ENCODE measurements around the gene SPRR4. TPM values are rescaled to one million over a fixed set of nuclear protein-coding genes. Genes with fewer than 3 reads are reported as not detected.

Gene SPRR4
- total and polyA plus RNA-seq, 2 donors (not counting 3 experiments of a cell fraction or from before 2014, with no cell fraction given), result not detected

DNA sequence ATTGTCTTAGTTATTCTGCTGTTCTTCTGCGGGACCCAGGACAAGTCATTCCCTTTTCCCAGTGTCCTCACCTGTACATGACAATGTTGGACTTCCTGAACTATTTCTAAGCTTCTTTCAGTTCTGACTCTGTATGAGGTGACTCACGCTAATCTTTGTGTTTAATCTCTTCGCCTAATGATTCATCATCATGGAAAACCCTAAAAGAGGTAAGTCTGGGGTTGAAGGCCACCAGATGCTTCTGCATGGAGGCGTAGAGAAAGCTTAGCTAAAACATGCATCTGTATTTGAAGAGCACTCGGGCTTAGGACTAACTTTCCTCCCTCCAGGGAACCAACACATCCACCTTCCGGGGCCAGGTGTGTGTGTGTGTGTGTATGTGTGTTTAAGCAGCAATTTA is 16.0 kb upstream of the SPRR4 start:
- no peak overlapping the region for H3K9ac ChIP-seq (replicated peaks; ENCODE audit: extremely low read depth, insufficient read depth, low read length)
- no peak for DNase-seq (ENCODE audit: low read depth, low spot score)
- no peaks in the 10 kb centered on the region for H4K20me1 ChIP-seq (replicated peaks; ENCODE audit: control insufficient read depth, extremely low read depth, insufficient read depth, low read length)
- no peaks in the 10 kb centered on the region for H3K4me1 ChIP-seq (ENCODE audit: control insufficient read depth, extremely low read depth, insufficient read depth, low read length)
- dilution Hi-C loops (cut with MboI; ENCODE audit: extremely low pct_ligation_motif_present, low sequenced_read_pairs), result no loop called here
- no peaks in the 10 kb centered on the region for H3K79me2 ChIP-seq (ENCODE audit: control insufficient read depth, insufficient read depth, low read length)
- intact Hi-C loops (cut with micrococcal nuclease), result no loop called here
- no peak overlapping the region for H3K27ac ChIP-seq (ENCODE audit: insufficient read depth, low read depth, low read length)
- H3K36me3 ChIP-seq (ENCODE audit: control insufficient read depth in 2 of 2, extremely low read depth in 1 of 2, insufficient read depth in 2 of 2, low read length in 2 of 2), result no peaks in the 10 kb centered on the region
- H2AFZ ChIP-seq (ENCODE audit: low read depth, low read length), result no peak overlapping the region
- ChIA-PET CTCF (no interaction called here), POLR2A (no interaction called here)
- H3K4me3 ChIP-seq (replicated peaks in 1 of 3; ENCODE audit: insufficient read depth in 1 of 3, low read depth in 1 of 3, low read length in 3 of 3), result no peak overlapping the region
- H3K4me2 ChIP-seq (ENCODE audit: insufficient read depth, low read length), result no peak overlapping the region
- no peaks in the 10 kb centered on the region for H3K9me1 ChIP-seq (replicated peaks; ENCODE audit: control insufficient read depth, extremely low read depth, insufficient read depth, low read length)
- no peaks in the 10 kb centered on the region for H3K27me3 ChIP-seq (ENCODE audit: control insufficient read depth in 2 of 2, insufficient read depth in 2 of 2, low read length in 2 of 2)
- TF ChIP-seq GATA2 (IDR thresholded peaks at IDR 0.05; ENCODE audit: insufficient read depth, insufficient read length, low read depth, low read length), result peak; percentile 13
- no peak for TF ChIP-seq POLR2A (IDR thresholded peaks at IDR 0.05; ENCODE audit: low read depth, low read length)
- H3K9me3 ChIP-seq (replicated peaks; ENCODE audit: control insufficient read depth, insufficient read depth, low read length), result no peaks in the 10 kb centered on the region
- no peak for FAIRE-seq
- no TSS peak for BruUV-seq (replicated peaks)

DNA sequence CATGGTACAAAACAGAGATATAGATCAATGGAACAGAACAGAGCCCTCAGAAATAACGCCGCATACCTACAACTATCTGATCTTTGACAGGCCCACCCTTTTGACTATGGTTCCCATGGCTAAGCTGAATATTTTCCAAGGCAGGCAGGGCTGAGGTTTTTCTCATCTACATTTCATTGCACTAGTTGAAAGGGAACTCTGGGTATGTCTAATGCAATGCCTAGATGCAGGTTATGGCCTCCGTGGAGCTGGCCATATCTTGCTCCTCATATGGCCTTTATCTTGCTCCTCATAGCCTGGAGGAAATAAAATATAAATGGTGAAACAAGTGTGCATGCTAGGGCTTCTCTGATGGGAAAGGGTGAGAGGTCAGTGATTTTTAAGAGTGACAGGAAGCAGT is 12.9 kb upstream of the SPRR4 start:
- POLR2A ChIA-PET, result no interaction called here
- Histone ChIP-seq H3K9ac (replicated peaks; ENCODE audit: extremely low read depth, insufficient read depth, low read length) (no peak overlapping the region), H3K27ac (ENCODE audit: insufficient read depth, low read depth, low read length) (no peak overlapping the region), H3K36me3 (ENCODE audit: control insufficient read depth in 2 of 2, extremely low read depth in 1 of 2, insufficient read depth in 2 of 2, low read length in 2 of 2) (no peaks in the 10 kb centered on the region), H4K20me1 (replicated peaks; ENCODE audit: control insufficient read depth, extremely low read depth, insufficient read depth, low read length) (no peaks in the 10 kb centered on the region), H3K9me3 (replicated peaks; ENCODE audit: control insufficient read depth, insufficient read depth, low read length) (no peaks in the 10 kb centered on the region), H2AFZ (ENCODE audit: low read depth, low read length) (no peak overlapping the region), H3K4me2 (ENCODE audit: insufficient read depth, low read length) (no peak overlapping the region), H3K4me3 (replicated peaks in 1 of 3; ENCODE audit: insufficient read depth in 1 of 3, low read depth in 1 of 3, low read length in 3 of 3) (no peak overlapping the region), H3K4me1 (ENCODE audit: control insufficient read depth, extremely low read depth, insufficient read depth, low read length) (no peaks in the 10 kb centered on the region), H3K79me2 (ENCODE audit: control insufficient read depth, insufficient read depth, low read length) (no peaks in the 10 kb centered on the region), H3K27me3 (ENCODE audit: control insufficient read depth in 2 of 2, insufficient read depth in 2 of 2, low read length in 2 of 2) (no peaks in the 10 kb centered on the region), H3K9me1 (replicated peaks; ENCODE audit: control insufficient read depth, extremely low read depth, insufficient read depth, low read length) (no peaks in the 10 kb centered on the region)
- FAIRE-seq, result no peak
- DNase-seq (ENCODE audit: low read depth, low spot score), result no peak
- TF ChIP-seq POLR2A (IDR thresholded peaks at IDR 0.05; ENCODE audit: low read depth, low read length) (no peak), JUN (IDR thresholded peaks at IDR 0.05; ENCODE audit: borderline replicate concordance, insufficient read depth, insufficient read length, low read depth) (no peak), FOS (IDR thresholded peaks at IDR 0.05; ENCODE audit: borderline replicate concordance, insufficient read depth, low read length) (no peak)
- TF ChIP-seq, protein P1, sequence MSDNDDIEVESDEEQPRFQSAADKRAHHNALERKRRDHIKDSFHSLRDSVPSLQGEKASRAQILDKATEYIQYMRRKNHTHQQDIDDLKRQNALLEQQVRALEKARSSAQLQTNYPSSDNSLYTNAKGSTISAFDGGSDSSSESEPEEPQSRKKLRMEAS (IDR thresholded peaks at IDR 0.05; ENCODE audit: insufficient read depth, insufficient read length), result no peak
- TF ChIP-seq, protein P2, sequence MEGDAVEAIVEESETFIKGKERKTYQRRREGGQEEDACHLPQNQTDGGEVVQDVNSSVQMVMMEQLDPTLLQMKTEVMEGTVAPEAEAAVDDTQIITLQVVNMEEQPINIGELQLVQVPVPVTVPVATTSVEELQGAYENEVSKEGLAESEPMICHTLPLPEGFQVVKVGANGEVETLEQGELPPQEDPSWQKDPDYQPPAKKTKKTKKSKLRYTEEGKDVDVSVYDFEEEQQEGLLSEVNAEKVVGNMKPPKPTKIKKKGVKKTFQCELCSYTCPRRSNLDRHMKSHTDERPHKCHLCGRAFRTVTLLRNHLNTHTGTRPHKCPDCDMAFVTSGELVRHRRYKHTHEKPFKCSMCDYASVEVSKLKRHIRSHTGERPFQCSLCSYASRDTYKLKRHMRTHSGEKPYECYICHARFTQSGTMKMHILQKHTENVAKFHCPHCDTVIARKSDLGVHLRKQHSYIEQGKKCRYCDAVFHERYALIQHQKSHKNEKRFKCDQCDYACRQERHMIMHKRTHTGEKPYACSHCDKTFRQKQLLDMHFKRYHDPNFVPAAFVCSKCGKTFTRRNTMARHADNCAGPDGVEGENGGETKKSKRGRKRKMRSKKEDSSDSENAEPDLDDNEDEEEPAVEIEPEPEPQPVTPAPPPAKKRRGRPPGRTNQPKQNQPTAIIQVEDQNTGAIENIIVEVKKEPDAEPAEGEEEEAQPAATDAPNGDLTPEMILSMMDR (IDR thresholded peaks at IDR 0.05; ENCODE audit: extremely low read depth in 1 of 2, insufficient read depth in 1 of 2, low read depth in 1 of 2, low read length in 2 of 2), result no peak
- CTCF ChIA-PET, result no interaction called here
- dilution Hi-C loops (cut with MboI; ENCODE audit: extremely low pct_ligation_motif_present, low sequenced_read_pairs), result no loop called here
- BruUV-seq (replicated peaks), result no TSS peak
- intact Hi-C loops (cut with micrococcal nuclease), result no loop called here
